Glomerular visceral epithelial cell (primary cell): Measurements from ENCODE around the gene MID1IP1.

Experiments used
- DNase-seq: peaks from one replicate; pipeline ENCODE4 v3.0.0-alpha.2; 2016; ENCODE audit errors: extremely low spot score

MID1IP1 gene, protein sequence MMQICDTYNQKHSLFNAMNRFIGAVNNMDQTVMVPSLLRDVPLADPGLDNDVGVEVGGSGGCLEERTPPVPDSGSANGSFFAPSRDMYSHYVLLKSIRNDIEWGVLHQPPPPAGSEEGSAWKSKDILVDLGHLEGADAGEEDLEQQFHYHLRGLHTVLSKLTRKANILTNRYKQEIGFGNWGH

DNA sequence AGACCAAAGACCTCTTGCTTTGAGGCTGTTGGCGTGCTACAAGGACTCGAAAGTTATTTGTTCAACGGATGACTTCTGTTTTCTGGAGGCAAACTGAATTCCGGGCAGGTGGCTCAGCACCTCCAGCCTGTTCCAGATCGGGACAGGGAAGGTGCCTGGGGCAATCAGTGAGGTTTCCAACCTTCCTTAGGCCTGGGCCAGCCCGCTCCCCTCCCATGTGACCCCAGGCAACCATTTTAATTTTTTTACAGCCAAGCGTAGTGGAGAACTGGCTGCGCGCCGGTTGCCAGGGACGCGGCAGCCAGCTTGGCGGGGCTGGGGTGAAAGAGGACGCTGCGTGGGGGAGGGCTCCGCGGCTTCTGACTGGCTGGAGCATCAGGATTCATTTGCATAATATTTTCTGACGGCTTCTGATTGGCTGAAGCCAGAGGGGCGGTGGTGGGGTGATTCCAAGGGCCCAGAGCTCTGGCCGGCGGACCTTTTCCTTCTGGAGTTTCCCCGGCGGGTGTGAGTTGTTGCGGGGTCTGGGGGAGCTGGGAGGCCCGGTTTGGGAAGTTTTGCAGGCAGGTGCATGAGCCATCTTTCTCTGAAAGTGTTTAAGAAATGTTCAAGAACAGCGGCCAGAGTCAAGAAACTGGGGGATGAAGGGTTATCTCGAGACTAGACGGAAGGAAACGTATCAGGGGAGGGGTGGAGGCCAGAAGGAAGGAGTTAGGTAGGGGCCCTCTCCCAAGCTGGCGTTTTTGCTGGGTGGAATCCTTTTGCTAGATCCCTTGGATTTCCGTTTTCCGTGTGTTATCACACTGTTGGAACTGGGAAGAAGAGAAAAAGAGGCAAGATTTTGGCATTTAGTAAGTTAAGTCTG is at the start of gene MID1IP1:
MID1IP1 (plus strand) TSS at position 479 of the 865 bp plus-strand sequence. CDS start 3,488 bp downstream, outside the sequence.
- DNase-seq: peak; percentile 75

GRCh38 chrX:38754102-38754790 is 47.0 kb upstream of the MID1IP1 start:
- DNase-seq: peak; percentile 21

GRCh38 chrX:38754818-38755718 is 46.2 kb upstream of the MID1IP1 start:
- DNase-seq: no peak

DNA sequence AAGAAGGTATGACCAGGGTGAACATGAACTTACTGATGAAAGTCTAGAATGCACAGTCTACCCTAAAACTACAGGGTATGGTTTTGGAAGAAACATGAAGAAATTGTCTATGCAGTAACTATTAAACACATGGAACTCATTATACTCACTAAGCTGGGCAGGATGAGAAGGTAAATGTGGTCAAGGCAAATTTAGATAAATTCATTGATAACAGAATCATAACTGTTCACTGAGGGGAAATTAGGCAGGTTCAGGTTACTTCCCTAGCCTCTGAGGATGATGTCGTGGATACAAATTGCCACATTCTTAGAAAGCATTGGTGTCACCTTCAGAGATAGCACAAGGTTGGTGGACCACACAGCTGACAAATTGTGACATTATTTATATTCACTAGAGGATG is 40.4 kb upstream of the MID1IP1 start:
- DNase-seq: no peak

- DNase-seq: peak; percentile 4
These were observed 33.2 kb upstream of the MID1IP1 start for GRCh38 chrX:38768079-38768478.

- no peak for DNase-seq
These were observed 31.1 kb upstream of the MID1IP1 start for GRCh38 chrX:38770152-38770551.

DNA sequence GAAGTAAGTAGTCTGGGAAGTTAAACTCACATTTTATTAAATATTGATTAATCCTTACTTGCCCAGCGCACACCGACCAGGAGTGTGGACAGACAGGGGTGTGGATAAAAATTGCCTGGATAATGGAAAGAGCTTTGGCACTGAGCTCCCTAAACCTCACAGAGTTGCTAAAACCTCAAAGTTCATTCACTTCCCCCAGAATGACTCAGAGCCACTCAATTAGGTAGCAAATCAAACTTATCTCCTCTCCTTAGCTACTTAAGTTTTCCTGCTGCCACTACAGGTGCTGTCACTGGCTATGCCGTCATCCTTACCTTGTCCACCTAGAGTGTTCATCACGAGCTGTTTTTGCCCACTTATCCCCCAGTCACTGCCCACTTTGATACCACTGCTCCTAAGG is 27.0 kb upstream of the MID1IP1 start:
- no peak for DNase-seq

DNA sequence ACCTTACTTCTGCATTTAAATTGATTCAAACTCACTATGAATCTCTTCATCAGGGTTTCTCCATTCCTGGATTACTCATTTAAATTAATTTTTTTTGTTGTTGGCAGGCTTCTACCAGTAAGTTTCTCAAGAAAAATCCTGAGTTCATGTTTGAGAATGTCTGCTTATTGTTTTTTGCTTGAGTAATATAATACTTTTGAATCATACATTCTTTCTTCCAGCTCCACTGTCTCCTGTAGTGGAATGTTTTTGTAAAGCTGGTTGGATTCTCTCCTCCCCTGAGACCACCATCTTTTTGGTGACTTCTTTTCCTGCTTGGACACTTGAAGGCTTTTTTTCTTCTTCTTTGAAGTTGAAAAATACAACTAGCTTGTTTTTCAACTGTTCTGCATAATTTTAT is 4.3 kb upstream of the MID1IP1 start:
- DNase-seq: no peak

DNA sequence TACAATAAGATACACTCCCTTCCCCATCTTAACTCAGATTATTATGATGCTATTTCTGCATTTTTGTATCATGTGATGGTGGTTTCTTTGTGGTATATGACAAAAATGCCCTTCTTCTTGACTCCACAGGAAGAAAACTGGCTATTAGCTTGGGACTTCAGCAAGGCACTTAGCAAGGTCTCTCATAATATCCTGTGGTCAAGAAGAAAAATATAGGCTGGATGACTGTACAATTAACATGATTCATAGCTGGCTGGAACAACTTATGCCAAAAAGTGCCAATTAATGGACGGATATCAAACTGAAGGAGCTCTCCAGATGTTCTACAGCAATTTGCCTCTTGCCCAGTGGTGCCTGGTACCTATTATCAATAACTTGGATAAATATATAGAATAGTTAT is 2.3 kb upstream of the MID1IP1 start:
- peak; percentile 36 for DNase-seq

DNA sequence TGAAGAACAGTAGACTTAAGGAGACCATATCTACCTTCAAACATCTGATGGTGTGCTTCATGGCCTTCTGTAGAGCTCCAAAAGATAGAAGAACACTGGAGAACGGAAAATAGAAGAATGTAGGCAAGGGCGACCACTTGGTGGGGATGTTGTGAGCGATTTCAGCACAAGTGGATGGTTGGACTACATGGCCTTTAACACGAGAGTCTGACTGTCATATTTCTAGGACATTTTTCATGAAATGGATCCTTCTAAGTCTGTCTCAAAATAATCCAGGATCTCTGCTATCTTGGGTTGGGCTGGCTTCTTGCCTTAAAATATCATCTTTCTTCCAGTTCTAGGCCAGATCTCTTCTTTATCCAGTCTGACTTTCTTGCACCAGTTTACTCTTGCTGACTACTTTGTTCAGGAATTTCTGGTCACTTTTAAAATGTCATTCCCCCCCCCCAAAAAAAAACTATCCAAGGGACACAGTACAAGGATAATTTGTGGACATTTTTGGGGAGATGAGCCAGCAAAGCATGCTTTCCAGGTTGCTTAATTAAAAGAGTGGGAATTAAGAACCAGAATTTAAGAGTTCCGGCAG is 1.2 kb upstream of the MID1IP1 start:
- DNase-seq: no peak

DNA sequence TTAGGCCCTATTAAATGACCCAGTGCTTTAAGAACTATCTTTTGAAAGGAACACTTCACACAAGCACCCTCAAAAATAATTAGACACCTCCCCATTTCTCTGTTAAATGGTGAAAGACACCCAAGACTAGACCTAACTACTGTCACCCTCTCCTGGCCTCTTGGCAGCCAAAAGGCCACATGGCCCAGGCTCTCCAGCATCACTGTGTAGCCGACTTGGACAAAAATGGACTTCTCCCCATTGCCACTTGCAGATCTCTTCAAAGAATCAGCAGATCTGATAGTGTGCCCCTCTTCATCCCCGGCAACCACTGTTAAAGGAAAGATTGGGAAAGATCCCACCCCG is 2.0 kb downstream of the MID1IP1 start:
- no peak for DNase-seq

DNA sequence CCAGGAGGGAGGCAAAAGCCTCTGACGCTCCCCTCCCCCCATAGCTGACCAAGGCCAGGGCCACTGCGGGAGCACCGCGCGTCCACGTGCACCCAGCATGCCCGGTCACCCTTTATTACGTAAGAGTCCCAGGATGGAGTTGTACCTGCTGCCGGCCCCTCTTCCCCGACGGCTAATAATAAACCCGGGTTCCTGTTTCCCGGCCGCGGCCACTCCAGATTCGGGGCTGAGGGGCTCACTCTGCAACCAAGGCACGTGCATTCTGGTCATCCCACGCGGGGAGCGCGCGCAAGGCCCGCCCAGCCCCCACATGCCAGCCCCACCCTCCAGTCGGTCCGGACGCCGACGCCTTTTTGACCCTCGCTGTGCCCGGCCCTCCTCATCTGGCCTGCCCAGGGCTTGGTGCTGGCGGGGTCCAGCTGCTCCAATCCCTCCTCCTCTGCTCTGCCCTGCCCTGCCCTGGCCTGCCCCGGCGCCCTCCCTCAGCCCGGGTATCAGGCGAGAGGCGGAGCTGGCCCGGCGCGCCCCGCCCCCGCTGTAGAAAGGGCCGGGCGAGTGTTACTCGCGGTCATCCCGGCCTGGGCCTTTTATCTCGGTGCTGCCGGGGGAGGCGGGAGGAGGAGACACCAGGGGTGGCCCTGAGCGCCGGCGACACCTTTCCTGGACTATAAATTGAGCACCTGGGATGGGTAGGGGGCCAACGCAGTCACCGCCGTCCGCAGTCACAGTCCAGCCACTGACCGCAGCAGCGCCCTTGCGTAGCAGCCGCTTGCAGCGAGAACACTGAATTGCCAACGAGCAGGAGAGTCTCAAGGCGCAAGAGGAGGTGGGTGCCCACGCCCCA is 2.6 kb downstream of the MID1IP1 start:
- peak; percentile 78 for DNase-seq

DNA sequence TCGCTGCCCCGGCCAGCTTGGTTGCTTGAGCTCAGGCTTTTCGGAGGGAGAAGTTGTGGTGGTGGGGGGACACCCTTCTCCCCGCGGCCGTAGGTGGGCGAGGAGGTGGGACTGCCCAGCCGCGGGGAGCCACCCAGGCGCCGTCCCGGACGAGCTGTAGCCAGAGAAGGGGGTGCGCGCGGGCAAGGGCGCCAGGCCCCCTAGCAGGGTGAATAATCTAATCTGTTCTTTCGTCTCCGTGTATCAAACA is 3.1 kb downstream of the MID1IP1 start:
- DNase-seq: no peak

DNA sequence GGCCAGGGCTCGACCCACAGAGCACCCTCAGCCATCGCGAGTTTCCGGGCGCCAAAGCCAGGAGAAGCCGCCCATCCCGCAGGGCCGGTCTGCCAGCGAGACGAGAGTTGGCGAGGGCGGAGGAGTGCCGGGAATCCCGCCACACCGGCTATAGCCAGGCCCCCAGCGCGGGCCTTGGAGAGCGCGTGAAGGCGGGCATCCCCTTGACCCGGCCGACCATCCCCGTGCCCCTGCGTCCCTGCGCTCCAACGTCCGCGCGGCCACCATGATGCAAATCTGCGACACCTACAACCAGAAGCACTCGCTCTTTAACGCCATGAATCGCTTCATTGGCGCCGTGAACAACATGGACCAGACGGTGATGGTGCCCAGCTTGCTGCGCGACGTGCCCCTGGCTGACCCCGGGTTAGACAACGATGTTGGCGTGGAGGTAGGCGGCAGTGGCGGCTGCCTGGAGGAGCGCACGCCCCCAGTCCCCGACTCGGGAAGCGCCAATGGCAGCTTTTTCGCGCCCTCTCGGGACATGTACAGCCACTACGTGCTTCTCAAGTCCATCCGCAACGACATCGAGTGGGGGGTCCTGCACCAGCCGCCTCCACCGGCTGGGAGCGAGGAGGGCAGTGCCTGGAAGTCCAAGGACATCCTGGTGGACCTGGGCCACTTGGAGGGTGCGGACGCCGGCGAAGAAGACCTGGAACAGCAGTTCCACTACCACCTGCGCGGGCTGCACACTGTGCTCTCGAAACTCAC is 3.6 kb downstream of the MID1IP1 start:
- peak; percentile 7 for DNase-seq

DNA sequence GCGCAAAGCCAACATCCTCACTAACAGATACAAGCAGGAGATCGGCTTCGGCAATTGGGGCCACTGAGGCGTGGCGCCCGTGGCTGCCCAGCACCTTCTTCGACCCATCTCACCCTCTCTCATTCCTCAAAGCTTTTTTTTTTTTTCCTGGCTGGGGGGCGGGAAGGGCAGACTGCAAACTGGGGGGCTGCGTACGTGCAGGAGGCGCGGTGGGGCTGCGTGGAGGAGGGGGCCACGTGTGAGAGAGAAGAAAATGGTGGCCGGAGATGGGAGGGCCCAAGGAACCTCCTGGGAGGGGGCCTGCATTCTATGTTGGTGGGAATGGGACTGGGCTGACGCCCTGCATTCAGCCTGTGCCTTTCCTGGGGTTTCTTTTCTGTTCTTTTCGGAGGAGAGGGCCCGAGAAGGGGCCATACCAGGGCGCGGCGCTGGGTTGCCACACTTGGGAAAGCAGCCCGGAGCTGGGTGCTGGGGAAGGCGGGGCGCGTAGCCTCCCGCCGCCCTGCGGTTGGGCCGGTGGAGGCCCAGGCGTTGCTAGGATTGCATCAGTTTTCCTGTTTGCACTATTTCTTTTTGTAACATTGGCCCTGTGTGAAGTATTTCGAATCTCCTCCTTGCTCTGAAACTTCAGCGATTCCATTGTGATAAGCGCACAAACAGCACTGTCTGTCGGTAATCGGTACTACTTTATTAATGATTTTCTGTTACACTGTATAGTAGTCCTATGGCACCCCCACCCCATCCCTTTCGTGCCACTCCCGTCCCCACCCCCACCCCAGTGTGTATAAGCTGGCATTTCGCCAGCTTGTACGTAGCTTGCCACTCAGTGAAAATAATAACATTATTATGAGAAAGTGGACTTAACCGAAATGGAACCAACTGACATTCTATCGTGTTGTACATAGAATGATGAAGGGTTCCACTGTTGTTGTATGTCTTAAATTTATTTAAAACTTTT is 4.5 kb downstream of the MID1IP1 start:
- peak; percentile 66 for DNase-seq

DNA sequence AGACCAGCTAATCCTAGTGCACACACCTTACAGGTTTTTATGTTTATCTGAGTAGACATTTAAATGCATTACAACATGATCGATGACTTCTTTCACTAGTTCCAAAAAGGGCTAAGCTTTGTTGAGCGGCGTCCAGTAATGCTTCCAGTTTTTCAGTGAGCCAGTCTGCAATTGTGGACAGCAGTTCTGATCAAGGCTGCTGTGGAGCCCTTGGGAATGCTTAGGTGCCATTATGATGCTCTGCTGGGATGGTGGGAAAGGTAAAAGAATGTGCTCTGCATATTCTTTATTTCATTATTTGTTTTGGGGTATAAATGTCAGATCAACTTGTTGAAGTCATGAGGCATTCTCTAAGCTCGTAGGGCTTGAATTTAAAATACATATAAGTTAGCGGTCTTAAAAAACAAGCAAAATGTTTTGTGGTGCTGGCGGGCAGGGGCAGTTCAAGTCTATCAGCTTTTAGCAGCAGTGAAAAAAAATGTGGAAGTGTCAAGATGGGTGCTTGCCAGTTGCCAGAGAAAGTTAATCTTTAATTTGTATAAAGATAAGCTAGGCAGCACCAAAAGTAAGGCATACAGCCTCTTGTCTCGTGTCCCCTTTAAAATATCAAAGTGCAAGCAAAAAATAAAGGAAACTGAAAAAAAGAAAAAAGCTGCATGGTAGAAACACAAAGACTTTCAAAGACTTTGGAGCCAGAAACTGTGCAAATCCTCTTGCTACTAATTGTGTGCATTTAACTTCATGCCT is 5.8 kb downstream of the MID1IP1 start:
- DNase-seq: no peak

DNA sequence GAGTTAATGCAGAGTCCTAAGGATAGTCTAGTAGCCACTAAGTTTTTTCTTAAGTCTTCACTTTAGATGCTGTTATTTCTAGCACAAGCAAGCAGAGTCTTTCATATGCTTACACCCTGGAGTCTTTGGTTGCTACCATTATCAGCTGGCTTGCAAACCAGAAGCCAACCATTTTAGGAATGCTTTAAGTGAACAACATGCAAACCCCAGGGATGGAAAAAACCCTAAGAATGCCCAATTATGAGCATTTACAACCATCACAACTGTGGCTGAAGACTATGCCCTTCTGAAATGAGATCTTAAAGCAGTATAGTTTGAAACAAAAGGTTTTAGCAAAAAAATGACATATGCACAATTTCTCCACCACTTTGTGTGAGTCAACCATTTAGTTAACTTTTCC is 6.6 kb downstream of the MID1IP1 start:
- no peak for DNase-seq
